Fibroblast of pulmonary artery (primary cell): ENCODE measurements around the gene UBE2J1.
"Not testable (repeated sequence)": the region's sequence is repeated elsewhere in the genome, so short reads cannot be mapped to it uniquely, and the experiment has no call there.

ENCODE experiments used
- DNase-seq: peaks from one replicate; pipeline ENCODE4 v3.0.0-alpha.2; 2010; ENCODE audit warnings: low read depth
- H3K4me3 ChIP-seq: replicated peaks from 2 replicates; pipeline ENCODE4 v1.5.1; 2011; ENCODE audit warnings: low read depth, mild to moderate bottlenecking, control low read depth, low read length, moderate library complexity
- TF ChIP-seq, protein P1 (sequence below): IDR thresholded peaks from 2 replicates; pipeline ENCODE4 v1.5.1; 2011; ENCODE audit warnings: mild to moderate bottlenecking, control low read depth, low read length, inconsistent platforms; ENCODE audit errors: missing control alignments

The UBE2J1 gene

DNA sequence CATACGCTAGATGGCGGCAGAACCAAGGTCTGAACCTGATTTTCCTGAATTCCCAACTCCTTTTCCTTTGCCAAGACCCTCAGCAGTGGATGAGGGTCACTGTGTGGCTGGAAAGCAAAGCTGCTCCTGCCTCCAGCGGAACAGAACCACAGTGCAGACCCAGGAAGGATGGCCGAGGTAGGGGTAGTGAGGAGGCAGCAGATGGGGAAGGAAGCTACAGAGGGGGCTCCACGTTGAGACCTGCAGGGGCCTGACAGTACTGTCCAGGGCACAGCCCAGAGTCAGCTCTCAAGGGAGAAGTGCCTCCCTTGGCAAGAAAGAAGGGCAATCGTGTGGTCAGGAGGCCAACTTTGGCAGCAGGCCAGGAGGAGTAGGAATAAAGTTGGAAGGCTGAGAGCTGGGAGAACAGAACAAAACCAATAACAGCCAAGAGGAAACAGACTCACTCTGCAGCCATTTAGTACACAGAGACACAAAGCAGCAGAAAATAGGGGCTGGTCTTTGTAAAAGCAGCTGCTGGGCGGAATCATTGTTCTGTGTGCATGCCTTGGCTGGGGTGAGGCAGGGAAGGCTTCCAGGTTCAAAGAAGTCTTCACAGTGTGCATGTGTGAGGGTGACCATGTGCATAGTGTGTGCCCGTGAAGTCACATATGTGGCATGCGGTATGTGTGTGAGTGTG is 40.5 kb downstream of the UBE2J1 start:
- peak overlapping the region; percentile 3 for H3K4me3 ChIP-seq
- peak; percentile 90 for DNase-seq
- TF ChIP-seq, protein P1, sequence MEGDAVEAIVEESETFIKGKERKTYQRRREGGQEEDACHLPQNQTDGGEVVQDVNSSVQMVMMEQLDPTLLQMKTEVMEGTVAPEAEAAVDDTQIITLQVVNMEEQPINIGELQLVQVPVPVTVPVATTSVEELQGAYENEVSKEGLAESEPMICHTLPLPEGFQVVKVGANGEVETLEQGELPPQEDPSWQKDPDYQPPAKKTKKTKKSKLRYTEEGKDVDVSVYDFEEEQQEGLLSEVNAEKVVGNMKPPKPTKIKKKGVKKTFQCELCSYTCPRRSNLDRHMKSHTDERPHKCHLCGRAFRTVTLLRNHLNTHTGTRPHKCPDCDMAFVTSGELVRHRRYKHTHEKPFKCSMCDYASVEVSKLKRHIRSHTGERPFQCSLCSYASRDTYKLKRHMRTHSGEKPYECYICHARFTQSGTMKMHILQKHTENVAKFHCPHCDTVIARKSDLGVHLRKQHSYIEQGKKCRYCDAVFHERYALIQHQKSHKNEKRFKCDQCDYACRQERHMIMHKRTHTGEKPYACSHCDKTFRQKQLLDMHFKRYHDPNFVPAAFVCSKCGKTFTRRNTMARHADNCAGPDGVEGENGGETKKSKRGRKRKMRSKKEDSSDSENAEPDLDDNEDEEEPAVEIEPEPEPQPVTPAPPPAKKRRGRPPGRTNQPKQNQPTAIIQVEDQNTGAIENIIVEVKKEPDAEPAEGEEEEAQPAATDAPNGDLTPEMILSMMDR, result peak; percentile 65

DNA sequence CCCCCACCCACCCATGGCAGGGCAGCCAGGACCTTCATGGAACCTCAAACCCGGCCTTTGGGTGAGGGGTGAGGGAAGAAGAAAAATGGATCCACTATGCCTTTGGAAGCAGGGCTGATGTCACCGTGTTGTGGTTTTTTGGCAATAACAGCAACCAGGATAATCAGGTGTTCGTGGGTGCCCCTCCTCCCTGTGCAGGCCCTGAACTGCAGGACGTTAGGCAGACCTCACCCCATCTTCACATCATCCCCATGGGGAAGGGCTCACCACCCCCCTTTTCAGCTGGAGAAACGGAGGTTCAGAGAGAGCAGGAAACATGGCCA is 41.0 kb downstream of the UBE2J1 start:
- TF ChIP-seq, protein P1, result no peak
- H3K4me3 ChIP-seq, result no peak overlapping the region
- DNase-seq, result no peak

DNA sequence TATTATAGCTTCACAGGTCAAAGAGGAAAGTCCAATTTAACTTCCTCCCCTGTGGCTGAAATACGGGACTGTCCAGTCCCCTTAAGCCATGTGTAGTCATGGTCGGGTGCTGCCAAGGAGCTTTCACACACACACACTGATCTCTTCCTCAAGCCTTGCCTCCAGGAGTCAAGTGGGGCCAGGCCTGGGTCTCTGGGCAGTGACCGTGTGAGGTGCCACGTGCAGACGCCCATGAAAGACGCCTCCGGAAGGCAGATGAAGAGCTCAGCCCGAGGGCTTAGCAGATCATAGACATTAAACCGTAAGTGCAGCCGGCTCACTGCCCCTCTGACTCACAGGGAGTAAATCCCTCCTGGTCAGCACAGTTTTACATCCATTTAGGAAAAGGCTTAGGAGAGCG is 41.6 kb downstream of the UBE2J1 start:
- DNase-seq, result no peak
- H3K4me3 ChIP-seq, result no peak overlapping the region
- TF ChIP-seq, protein P1, result no peak

DNA sequence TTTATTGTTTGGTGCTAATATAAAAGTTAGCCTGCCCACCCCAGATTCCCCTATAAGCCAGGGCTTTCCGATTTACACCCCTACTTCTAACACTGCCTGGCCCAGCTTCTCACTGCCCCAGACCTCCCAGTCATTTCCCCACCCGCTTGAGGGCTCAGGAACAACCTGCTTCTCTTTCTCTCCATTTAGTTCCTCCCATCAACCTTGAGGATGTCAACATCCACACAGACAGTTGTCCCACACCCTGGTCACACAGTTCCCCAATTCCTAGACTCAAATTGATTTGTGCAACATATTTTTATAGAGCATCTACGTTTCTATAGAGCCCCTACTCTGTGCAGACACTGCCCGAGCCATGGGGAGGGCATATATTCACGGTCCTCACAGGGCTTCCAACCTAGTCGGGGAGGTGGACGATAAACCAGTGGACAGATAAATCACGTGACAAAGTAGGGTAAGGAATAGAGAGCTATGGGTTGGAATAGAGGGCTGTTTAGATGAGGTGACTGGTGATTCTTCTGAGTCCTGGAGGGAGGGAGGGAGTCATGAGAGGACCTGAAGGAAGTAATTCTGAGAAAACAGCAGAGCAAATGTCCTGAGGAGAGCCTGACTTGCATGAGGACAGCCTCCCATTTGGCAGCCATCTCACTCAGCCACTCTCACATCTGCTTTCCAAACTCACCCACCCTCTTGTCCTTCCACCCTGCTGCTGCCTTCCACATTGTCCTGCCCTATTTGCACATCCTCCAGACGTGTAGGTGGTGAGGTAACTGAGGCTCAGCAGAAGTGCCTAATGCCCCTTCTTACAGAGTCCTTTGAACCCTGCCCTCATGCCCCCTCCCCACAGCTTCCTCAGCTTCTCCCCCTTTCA is 43.8 kb downstream of the UBE2J1 start:
- DNase-seq, result no peak
- no peak overlapping the region for H3K4me3 ChIP-seq
- TF ChIP-seq, protein P1, result no peak

DNA sequence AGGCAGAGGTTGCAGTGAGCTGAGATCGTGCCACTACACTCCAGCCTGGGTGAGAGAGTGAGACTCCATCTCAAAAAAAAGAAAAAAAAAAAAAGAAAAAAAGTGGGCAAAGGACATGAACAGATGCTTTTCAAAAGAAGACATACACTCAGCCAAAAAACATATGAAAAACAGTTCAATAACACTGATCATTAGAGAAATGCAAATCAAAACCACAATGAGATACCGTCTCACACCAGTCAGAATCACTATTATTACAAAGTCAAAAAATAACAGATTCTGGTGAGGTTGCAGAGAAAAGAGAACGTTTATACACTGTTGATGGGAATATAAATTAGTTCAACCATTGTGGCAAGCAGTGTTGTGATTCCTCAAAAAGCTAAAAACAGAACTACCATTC is 48.0 kb downstream of the UBE2J1 start:
- not testable (repeated sequence) for DNase-seq, H3K4me3 ChIP-seq

DNA sequence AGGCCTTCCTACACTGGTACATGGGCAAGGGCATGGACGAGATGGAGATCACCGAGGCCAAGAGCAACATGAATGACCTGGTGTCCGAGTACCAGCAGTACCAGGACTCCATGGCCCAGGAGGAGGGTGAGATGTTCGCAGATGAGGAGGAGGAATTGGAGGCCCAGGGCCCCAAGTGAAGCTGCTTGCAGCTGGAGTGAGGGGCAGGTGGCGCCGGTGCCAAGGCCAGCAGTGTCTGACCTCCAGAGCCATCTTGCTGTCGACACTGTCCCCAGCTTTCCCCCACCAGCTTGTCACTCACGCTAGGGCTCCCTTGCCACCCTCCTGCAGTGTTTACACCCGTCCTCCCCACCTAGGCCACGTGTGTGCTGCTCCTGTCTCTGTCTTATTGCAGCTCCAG is 49.6 kb downstream of the UBE2J1 start:
- no peak for DNase-seq
- TF ChIP-seq, protein P1, result no peak
- H3K4me3 ChIP-seq, result no peak overlapping the region

DNA sequence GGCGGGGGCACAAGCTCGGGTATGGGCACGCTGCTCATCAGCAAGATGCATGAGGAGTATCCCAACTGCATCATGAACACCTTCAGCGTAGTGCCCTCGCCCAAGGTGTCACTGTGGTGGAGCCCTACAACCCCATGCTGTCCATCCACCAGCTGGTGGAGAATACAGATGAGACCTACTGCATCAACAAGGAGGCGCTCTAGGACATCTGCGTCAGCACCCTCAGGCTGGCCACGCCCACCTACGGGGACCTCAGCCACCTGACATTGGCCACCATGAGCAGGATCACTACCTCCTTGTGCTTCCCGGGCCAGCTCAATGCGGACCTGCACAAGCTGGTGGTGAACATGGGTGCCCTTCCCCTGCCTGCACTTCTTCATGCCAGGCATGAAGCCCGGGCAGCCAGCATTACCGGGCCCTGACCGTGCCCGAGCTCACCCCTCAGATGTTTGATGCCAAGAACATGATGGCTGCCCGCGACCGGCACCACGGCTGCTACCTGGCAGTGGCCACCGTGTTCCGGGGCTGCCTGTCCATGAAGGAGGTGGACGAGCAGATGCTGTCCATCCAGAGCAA is 50.2 kb downstream of the UBE2J1 start:
- H3K4me3 ChIP-seq, result no peak overlapping the region
- DNase-seq, result no peak
- TF ChIP-seq, protein P1, result no peak
